ENCODE results near the gene GTF2A1.

GTF2A1 gene

DNA sequence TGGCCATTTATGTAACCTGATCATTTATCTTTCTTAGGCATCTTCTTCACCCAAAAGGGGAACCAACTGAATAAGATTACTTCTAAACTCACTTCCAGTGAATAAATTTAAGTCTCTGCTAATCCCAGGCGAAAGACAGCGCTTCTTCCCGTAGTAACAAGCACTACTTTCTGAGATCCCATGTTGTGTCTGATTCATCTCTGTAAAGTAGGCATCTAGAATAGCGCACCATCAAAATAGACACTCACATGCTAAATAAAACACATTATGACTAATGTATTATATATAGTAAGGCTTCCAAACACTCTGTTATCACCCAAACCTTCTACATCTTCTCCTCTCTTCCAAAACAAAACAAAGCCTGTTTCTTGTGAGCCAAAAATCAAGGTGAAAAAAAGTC lies 15.1 kb downstream of the GTF2A1 start:
- TF ChIP-seq, protein P1, sequence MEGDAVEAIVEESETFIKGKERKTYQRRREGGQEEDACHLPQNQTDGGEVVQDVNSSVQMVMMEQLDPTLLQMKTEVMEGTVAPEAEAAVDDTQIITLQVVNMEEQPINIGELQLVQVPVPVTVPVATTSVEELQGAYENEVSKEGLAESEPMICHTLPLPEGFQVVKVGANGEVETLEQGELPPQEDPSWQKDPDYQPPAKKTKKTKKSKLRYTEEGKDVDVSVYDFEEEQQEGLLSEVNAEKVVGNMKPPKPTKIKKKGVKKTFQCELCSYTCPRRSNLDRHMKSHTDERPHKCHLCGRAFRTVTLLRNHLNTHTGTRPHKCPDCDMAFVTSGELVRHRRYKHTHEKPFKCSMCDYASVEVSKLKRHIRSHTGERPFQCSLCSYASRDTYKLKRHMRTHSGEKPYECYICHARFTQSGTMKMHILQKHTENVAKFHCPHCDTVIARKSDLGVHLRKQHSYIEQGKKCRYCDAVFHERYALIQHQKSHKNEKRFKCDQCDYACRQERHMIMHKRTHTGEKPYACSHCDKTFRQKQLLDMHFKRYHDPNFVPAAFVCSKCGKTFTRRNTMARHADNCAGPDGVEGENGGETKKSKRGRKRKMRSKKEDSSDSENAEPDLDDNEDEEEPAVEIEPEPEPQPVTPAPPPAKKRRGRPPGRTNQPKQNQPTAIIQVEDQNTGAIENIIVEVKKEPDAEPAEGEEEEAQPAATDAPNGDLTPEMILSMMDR (IDR thresholded peaks at IDR 0.05; ENCODE audit: low read length, missing control alignments): no peak
- no peak overlapping the region for H3K4me3 ChIP-seq (replicated peaks; ENCODE audit: low read depth, low read length)
- DNase-seq (ENCODE audit: low read depth): no peak

DNA sequence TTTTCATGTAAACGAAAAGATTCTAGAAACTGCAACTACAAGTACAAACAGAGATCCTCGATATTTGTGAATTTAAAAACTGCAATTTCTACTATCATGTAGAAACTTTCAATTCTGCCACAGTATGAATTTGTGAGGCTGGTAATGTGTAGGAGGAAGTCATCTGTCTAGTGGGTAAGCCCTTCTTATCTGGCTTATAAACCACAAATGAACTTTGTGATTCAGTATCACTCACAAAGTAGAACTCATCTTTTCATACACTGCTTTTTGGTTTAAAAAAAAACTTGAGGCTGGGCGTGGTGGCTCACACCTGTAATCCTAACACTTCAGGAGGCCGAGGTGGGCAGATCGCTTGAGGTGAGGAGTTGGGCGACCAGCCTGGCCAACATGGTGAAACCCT lies 20.7 kb downstream of the GTF2A1 start:
- H3K4me3 ChIP-seq (replicated peaks; ENCODE audit: low read depth, low read length): no peak overlapping the region
- DNase-seq (ENCODE audit: low read depth): no peak
- TF ChIP-seq, protein P1 (IDR thresholded peaks at IDR 0.05; ENCODE audit: low read length, missing control alignments): no peak

DNA sequence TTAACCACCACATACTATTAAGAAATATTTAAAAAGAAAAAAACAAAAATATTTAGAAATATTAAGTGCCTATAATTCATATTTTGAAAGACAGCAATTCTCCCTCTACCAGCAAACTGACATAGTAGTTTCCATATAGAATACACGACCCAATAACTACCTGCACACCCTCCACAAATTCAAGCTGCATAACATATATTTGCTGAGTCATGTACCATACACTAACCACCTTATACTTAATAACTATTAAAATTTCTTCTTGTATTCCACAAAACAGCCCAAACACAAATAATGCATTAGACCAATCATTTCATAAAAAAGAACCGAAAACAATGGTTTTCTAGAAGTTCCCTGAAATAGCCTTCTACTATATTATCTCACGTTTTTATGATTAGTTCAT lies 21.7 kb downstream of the GTF2A1 start:
- TF ChIP-seq, protein P1 (IDR thresholded peaks at IDR 0.05; ENCODE audit: low read length, missing control alignments): no peak

DNA sequence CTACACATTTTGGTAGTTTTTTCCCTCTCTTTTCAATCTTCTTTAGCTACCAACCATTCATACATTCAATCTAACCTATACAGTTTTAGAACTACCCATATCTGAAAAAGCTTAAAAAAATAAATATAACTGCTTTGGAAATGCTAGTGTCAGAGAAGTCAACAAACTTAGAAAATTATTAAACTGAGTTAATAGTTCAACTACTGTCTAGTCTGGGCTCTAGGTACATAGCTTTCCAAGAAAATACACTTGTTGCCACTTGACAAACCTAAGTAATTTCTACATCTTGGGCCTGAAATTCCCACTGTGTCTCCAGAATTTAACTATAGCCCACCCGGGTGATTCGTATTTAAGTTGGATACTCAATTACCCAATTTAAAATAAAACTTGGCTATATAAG lies 22.1 kb downstream of the GTF2A1 start:
- TF ChIP-seq, protein P1 (IDR thresholded peaks at IDR 0.05; ENCODE audit: low read length, missing control alignments): no peak
- no peak for DNase-seq (ENCODE audit: low read depth)
- H3K4me3 ChIP-seq (replicated peaks; ENCODE audit: low read depth, low read length): no peak overlapping the region

More for the DNA sequence above, 21.7 kb downstream of the GTF2A1 start:
- no peak for DNase-seq (ENCODE audit: low read depth)
- no peak overlapping the region for H3K4me3 ChIP-seq (replicated peaks; ENCODE audit: low read depth, low read length)

DNA sequence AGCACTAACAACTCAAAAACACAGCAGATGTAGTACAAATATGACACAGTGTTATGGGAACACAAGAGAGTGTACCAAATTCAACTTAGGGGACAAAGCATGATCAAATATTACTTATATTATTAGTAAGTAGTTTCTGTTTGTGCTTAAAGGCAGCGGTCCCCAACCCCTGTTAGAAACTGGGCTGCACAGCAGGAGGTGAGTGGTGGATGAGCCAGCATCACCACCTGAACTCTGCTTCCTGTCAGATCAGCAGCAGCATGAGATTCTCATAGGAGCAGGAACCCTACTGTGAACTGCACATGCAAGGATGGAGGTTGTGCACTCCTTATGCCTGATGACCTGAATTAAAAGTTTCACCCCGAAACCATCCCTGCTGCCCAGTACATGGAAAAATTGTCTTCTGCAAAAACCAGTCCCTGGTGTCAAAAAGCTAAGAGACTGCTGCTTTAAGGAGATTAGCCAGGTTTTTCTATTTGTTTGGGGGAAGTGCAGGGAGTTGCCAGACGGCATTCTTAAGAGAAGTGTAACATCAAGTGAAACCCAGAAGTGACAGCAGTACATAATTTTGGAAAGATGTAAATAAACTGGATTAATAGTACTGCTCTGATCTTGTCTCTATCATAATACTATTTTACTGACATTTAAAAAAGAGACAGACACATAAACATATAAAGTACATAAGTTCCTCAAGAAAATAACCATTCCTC lies 26.7 kb downstream of the GTF2A1 start:
- no peak for DNase-seq (ENCODE audit: low read depth)

DNA sequence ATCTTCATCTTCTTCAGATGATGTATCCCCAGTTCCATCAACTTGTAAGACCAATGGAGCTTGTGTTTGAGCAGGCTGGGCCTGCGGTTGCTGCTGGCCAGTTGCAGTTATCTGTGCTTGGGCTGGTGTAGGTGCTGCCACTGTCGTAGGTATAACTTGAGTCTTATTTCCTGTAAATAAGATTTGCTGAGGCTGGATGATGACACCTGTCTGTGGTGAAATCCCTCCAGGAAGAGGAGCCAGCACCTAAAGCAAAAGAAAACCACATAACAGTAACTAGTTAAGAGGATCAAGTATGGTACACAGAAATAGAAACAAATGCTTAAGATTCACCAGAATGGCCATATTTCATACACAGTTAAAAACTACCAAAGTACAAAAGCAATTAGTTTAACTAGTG lies 28.2 kb downstream of the GTF2A1 start:
- DNase-seq (ENCODE audit: low read depth): no peak
- no peak overlapping the region for H3K4me3 ChIP-seq (replicated peaks; ENCODE audit: low read depth, low read length)
- TF ChIP-seq, protein P1 (IDR thresholded peaks at IDR 0.05; ENCODE audit: low read length, missing control alignments): no peak

More for the DNA sequence above, 26.7 kb downstream of the GTF2A1 start:
- TF ChIP-seq, protein P1 (IDR thresholded peaks at IDR 0.05; ENCODE audit: low read length, missing control alignments): no peak
- no peak overlapping the region for H3K4me3 ChIP-seq (replicated peaks; ENCODE audit: low read depth, low read length)
